ENCODE results near the gene SIVA1.

SIVA1 gene

GRCh38 chr14:104804481-104805325, 51.8 kb downstream of the SIVA1 start:
- no peak for TF ChIP-seq CTCF (IDR thresholded peaks at IDR 0.05; ENCODE audit: borderline replicate concordance, insufficient read depth, low read depth, low read length)
- H3K4me3 ChIP-seq (ENCODE audit: low read depth, low read length), result no peak overlapping the region

- H3K4me3 ChIP-seq (ENCODE audit: low read depth, low read length), result no peak overlapping the region
- no peak for TF ChIP-seq CTCF (IDR thresholded peaks at IDR 0.05; ENCODE audit: borderline replicate concordance, insufficient read depth, low read depth, low read length)
Observed at GRCh38 chr14:104805326-104805678, 52.4 kb downstream of the SIVA1 start.

GRCh38 chr14:104805941-104806624, 53.1 kb downstream of the SIVA1 start:
- TF ChIP-seq CTCF (IDR thresholded peaks at IDR 0.05; ENCODE audit: borderline replicate concordance, insufficient read depth, low read depth, low read length), result no peak
- no peak overlapping the region for H3K4me3 ChIP-seq (ENCODE audit: low read depth, low read length)

- H3K4me3 ChIP-seq (ENCODE audit: low read depth, low read length), result no peak overlapping the region
- no peak for TF ChIP-seq CTCF (IDR thresholded peaks at IDR 0.05; ENCODE audit: borderline replicate concordance, insufficient read depth, low read depth, low read length)
Observed at GRCh38 chr14:104806625-104807465, 53.9 kb downstream of the SIVA1 start.

- no peak for TF ChIP-seq CTCF (IDR thresholded peaks at IDR 0.05; ENCODE audit: borderline replicate concordance, insufficient read depth, low read depth, low read length)
- H3K4me3 ChIP-seq (ENCODE audit: low read depth, low read length), result no peak overlapping the region
Observed at GRCh38 chr14:104808456-104808855, 55.5 kb downstream of the SIVA1 start.

Data from GM12875 (cell line).